HG02885 (cell line): ENCODE results near the gene ANKRD52.
"Not testable (repeated sequence)": the region's sequence is repeated elsewhere in the genome, so short reads cannot be mapped to it uniquely, and the experiment has no call there.

Experiments used
- ATAC-seq: cut with Tn5 transposase; IDR thresholded peaks from one replicate; pipeline ENCODE4 v1.9.1; 2021; ENCODE audit warnings: mild to moderate bottlenecking; ENCODE audit not compliant: unreplicated experiment, poor library complexity

ANKRD52 gene

GRCh38 chr12:56274299-56274698 lies 16.1 kb upstream of the ANKRD52 start:
- no peak for ATAC-seq

GRCh38 chr12:56272468-56272867 lies 14.3 kb upstream of the ANKRD52 start:
- ATAC-seq: not testable (repeated sequence)

- no peak for ATAC-seq
Measured at GRCh38 chr12:56271031-56271430, 12.8 kb upstream of the ANKRD52 start.

GRCh38 chr12:56267443-56268071 lies 9.4 kb upstream of the ANKRD52 start:
- peak; percentile 20 for ATAC-seq

- peak; percentile 90 for ATAC-seq
Measured at GRCh38 chr12:56266693-56267442, 8.7 kb upstream of the ANKRD52 start, which contains the start of gene COQ10A. COQ10A (plus strand) TSS chr12:56266942; CDS start chr12:56267119, 177 bp downstream.

GRCh38 chr12:56266068-56266692 lies 8.0 kb upstream of the ANKRD52 start:
- not testable (repeated sequence) for ATAC-seq

- not testable (repeated sequence) for ATAC-seq
Measured at GRCh38 chr12:56262955-56263354, 4.8 kb upstream of the ANKRD52 start.

GRCh38 chr12:56261503-56262232 lies 3.5 kb upstream of the ANKRD52 start:
- no peak for ATAC-seq

- no peak for ATAC-seq
Measured at GRCh38 chr12:56260921-56261320, 2.7 kb upstream of the ANKRD52 start.

GRCh38 chr12:56260380-56260779 lies 2.2 kb upstream of the ANKRD52 start:
- ATAC-seq: no peak

- no peak for ATAC-seq
Measured at GRCh38 chr12:56258820-56259183, 618 bp upstream of the ANKRD52 start.

GRCh38 chr12:56257491-56258067 lies 605 bp downstream of the ANKRD52 start:
- ATAC-seq: no peak

GRCh38 chr12:56257071-56257470 lies 1.1 kb downstream of the ANKRD52 start:
- no peak for ATAC-seq

- no peak for ATAC-seq
Measured at GRCh38 chr12:56256326-56256960, 1.7 kb downstream of the ANKRD52 start.

- no peak for ATAC-seq
Measured at GRCh38 chr12:56255671-56256070, 2.5 kb downstream of the ANKRD52 start.

- no peak for ATAC-seq
Measured at GRCh38 chr12:56253091-56253490, 5.1 kb downstream of the ANKRD52 start.

- no peak for ATAC-seq
Measured at GRCh38 chr12:56252649-56253048, 5.5 kb downstream of the ANKRD52 start.

- no peak for ATAC-seq
Measured at GRCh38 chr12:56248711-56249110, 9.5 kb downstream of the ANKRD52 start.

- no peak for ATAC-seq
Measured at GRCh38 chr12:56247923-56248322, 10.3 kb downstream of the ANKRD52 start.

GRCh38 chr12:56244494-56244893 lies 13.7 kb downstream of the ANKRD52 start:
- ATAC-seq: no peak
